HG03571 (cell line): ENCODE data around the gene CDC14A.
"Not testable (repeated sequence)": the region's sequence is repeated elsewhere in the genome, so short reads cannot be mapped to it uniquely, and the experiment has no call there.

Source experiments
- ATAC-seq: cut with Tn5 transposase; IDR thresholded peaks from one replicate; pipeline ENCODE4 v1.9.1; 2021; ENCODE audit not compliant: unreplicated experiment

The CDC14A gene

GRCh38 chr1:100361511-100362089 is 9.3 kb downstream of the CDC14A start:
- no peak for ATAC-seq

DNA sequence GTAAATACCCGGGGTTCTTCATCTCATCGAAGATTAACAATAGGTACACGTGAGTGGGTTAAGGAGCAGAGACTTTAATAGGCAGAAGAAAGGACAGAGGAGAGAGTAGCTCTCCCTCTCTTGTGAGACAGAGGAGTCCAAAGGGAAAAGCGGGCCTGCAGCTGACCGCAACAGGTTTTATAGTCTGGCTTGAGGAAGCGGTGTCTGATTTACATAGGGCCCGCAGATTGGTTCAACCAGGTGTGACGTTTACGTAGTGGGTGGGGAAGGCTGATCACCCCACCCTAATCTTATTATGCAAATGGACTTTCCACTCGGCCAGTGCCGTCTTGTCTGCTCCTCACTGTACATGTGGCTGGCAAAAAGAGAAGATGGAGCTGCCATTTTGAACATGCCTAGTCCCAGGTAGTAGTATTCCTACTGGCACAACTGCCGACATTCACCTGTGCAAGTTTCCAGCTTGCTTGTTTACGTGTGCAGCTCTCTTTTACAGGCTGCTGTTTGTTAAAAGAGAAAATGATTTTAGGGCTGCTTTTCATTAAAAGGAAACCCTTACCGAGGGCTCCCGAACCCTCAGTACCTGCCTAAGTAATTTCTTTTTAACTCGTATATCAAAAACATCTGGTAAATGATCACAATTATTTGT is 10.6 kb downstream of the CDC14A start:
- no peak for ATAC-seq

- ATAC-seq = no peak
Measured at GRCh38 chr1:100363831-100364230, 11.5 kb downstream of the CDC14A start.

DNA sequence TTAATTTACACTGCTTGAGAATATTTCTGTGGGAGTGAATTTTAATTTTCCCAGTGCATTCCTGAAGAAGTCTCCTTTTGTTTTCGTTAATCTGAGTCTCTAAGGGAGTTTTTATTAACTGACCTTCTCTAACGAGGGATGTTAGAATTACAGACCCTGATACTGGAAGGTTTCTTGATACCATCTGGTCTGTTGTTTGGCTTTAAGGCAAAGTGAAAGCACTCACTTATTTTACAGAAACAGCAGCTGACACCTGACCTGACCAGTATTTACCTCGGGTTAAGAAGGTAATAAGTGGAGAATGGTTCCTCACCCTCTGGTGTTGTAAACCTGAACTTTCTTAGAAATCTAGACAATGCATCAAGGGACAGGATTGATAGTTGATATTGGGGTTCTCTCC is 12.4 kb downstream of the CDC14A start:
- ATAC-seq = no peak

DNA sequence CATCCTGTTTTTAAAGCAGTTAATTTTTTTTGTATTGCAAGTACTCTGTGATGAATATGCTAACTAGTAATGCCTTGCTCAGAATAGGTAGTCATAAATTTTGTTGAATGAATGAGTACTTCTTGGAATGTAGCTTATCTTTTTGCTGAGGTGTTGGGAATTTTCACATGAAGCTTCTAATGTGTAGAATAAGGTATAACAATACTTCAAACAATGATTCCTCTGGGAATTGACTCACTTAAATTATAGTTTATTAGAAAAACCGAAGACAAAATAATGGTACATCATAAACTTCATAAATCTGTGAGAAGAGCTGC is 13.9 kb downstream of the CDC14A start:
- ATAC-seq = no peak

- not testable (repeated sequence) for ATAC-seq
Measured at GRCh38 chr1:100369339-100369738, 17.0 kb downstream of the CDC14A start.

DNA sequence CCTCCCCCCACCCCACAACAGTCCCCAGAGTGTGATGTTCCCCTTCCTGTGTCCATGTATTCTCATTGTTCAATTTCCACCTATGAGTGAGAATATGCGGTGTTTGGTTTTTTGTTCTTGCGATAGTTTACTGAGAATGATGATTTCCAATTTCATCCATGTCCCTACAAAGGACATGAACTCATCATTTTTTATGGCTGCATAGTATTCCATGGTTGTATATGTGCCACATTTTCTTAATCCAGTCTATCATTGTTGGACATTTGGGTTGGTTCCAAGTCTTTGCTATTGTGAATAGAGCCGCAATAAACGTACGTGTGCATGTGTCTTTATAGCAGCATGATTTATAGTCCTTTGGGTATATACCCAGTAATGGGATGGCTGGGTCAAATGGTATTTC is 21.6 kb downstream of the CDC14A start:
- not testable (repeated sequence) for ATAC-seq

DNA sequence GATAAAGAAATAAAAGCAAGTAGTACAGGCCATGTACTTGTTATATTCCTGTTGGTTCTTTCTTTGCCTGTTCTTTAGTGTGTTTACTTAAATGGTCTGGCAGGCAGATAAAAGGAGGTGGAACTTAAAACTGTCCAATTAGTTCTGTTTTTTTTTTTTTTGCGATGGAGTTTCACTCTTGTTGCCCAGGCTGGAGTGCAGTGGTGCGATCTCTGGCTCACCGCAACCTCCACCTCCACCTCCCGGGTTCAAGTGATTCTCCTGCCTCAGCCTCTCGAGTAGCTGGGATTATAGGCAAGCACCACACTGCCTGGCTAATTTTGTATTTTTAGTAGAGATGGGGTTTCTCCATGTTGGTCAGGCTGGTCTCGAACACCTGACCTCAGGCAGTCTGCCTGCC is 24.6 kb downstream of the CDC14A start:
- not testable (repeated sequence) for ATAC-seq

GRCh38 chr1:100377590-100378361 is 25.5 kb downstream of the CDC14A start:
- peak; percentile 85 for ATAC-seq

DNA sequence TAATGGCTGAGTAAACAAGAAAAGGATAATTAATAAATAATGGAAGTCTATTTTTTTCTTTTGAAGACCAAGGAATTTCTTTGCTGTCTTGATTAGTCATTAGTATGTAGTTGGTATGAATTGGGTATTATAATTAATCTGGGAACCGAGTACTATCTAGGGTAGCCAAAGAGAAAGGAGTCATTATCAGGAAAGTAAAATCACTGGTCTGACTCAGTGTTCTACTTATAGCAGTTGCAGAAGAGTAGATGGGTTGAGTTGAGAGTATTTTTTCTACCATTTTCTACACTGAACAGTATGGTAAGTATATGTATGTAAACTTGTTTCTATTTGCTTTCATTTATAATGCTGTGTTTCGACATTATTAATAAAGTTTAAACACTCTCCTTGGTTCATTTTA is 26.6 kb downstream of the CDC14A start:
- ATAC-seq = no peak

- ATAC-seq = no peak
Measured at GRCh38 chr1:100380635-100381034, 28.3 kb downstream of the CDC14A start.

- no peak for ATAC-seq
Measured at GRCh38 chr1:100382657-100383056, 30.4 kb downstream of the CDC14A start.

- no peak for ATAC-seq
Measured at GRCh38 chr1:100383743-100384405, 31.6 kb downstream of the CDC14A start.

DNA sequence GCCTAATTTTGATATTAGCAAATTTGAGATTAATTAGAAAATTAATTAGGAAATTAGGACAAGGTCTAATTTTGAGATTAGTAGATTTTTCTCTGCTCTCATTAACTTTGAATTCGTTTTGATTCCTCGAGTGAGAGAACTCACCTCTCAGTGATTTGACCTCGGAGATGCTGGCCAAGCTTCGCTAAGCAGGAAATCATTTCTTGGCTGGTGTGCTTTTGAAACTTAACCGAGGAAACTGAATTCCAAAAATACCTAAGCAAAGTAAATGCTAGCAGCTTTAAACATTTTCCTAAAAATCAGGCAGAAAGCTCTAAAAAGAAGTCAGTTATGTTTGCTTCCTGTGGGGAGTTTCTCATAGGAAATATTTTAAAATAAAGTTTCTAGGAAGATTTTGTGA is 34.9 kb downstream of the CDC14A start:
- no peak for ATAC-seq

GRCh38 chr1:100387657-100388350 is 35.5 kb downstream of the CDC14A start:
- no peak for ATAC-seq

DNA sequence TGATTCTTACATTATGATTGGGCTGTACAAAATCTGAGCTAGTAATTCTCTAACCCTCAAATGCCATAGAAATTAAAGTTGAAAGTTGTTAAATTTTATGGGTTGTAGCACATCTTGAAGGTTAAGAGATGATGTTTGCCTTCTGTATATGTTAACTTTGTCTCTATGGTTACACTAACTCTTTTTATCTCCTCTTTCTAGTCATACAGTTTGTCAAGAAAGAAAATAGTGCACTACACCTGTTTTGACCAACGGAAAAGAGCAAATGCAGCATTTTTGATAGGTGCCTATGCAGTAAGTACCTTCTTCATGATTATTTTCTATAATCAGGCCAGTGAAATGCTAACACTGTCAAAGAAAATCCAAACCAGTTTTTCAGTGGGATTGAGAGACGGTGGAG is 38.2 kb downstream of the CDC14A start:
- ATAC-seq = no peak

DNA sequence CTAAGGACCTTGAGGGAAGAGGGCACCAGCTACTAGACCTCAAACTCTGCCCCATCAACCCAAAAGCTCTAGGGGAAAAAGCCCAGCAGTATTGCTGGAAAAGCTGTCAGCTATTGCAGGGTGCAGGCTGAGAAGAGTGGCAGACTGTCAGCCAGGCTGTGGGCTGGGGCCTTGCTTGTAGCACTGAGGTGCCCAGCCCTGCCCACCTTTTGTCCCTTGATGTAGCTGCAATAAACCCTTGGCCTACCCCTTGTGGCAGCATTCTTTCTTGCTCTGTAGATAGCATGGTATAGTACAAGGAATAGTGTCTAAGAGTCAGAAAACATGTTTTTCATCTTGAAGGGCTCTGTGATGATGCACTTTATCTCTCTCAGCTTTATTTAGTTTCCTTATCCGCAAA is 39.4 kb downstream of the CDC14A start:
- no peak for ATAC-seq

DNA sequence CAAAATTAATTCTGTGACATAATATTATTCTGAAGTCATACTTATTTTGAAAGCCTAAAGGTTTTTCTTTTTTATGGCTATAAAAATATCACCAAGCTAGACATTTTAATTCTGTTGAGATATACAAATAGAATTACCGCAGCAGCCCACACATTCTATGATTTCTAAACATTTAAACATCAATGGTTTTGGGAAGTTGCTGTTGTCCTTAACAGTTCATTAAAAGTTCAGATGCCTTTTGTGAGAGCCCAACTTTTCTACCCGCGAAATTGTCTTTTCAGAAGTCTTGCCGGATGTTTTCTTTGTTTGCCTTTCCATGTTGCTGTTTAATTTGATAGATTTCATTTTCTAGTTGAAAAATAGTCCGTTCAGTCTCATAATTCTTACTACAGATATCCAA is 40.5 kb downstream of the CDC14A start:
- ATAC-seq = no peak

DNA sequence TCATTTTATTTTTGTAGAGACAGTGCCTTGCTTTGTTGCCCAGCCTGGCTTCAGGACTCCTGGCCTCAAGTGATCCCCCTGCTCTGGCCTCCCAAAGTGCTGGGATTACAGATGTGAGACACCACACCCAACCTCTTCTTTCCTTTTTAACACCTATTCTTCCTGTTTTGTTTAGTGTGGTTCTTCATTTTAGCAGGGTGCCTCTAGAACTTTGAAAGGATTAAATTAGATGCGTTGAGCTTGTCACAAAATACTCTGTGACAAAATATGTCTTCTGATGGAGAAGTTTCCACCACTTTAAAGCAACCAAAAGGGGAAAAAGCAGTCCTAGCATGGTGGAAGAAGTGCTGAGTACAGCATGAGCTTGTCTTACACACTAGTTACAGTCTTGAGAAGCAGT is 42.0 kb downstream of the CDC14A start:
- no peak for ATAC-seq

GRCh38 chr1:100395913-100396312 is 43.6 kb downstream of the CDC14A start:
- ATAC-seq = no peak

- ATAC-seq = no peak
Measured at GRCh38 chr1:100396651-100397050, 44.3 kb downstream of the CDC14A start.
